Measurements from ENCODE around the gene GPC3. TPM values are rescaled to one million over a fixed set of nuclear protein-coding genes. Genes with fewer than 3 reads are reported as not detected.

Gene GPC3
- total RNA-seq, 1 experiment from 2014 or later, result 0.24 TPM

GRCh38 chrX:133587071-133587470, 398.3 kb downstream of the GPC3 start:
- no TSS peak for BruUV-seq (replicated peaks)

GRCh38 chrX:133586443-133586842, 399.0 kb downstream of the GPC3 start:
- no peak for TF ChIP-seq CTCF (conservative IDR thresholded peaks at IDR 0.05; ENCODE audit: low read depth, low read length)
- no peak for TF ChIP-seq EZH2 (IDR thresholded peaks at IDR 0.05; ENCODE audit: borderline replicate concordance, low read depth, low read length, poor library complexity, severe bottlenecking)

More at GRCh38 chrX:133587071-133587470, 398.3 kb downstream of the GPC3 start:
- H3K9me3 ChIP-seq (ENCODE audit: low read depth, low read length, poor library complexity, severe bottlenecking), result no peaks in the 10 kb centered on the region
- no peaks in the 10 kb centered on the region for H3K27me3 ChIP-seq (replicated peaks; ENCODE audit: insufficient read depth, low read depth, low read length, poor library complexity)
- no peak overlapping the region for H3K27ac ChIP-seq (ENCODE audit: low read depth, low read length, poor library complexity, severe bottlenecking)
- TF ChIP-seq EZH2 (IDR thresholded peaks at IDR 0.05; ENCODE audit: borderline replicate concordance, low read depth, low read length, poor library complexity, severe bottlenecking), result no peak
- no peak for TF ChIP-seq CTCF (conservative IDR thresholded peaks at IDR 0.05; ENCODE audit: low read depth, low read length)
- POLR2A ChIA-PET (ENCODE audit: low non-redundant PET), result no interaction called here
- CTCF ChIA-PET, result interaction anchor here (0.6 kb wide), 1 partner anchor 544 kb away, joined by 5 read pairs; no protein-coding TSS in a partner anchor
- DNase-seq (ENCODE audit: low spot score), result no peak
- intact Hi-C loops (cut with micrococcal nuclease; ENCODE audit: unreplicated experiment), result no loop called here
- H3K4me3 ChIP-seq (ENCODE audit: low read depth, low read length, poor library complexity, severe bottlenecking), result no peak overlapping the region
- H3K36me3 ChIP-seq (ENCODE audit: insufficient read depth, low read length, poor library complexity, severe bottlenecking), result no peaks in the 10 kb centered on the region
- H3K4me1 ChIP-seq (ENCODE audit: insufficient read depth, low read length, poor library complexity, severe bottlenecking), result no peaks in the 10 kb centered on the region

DNA sequence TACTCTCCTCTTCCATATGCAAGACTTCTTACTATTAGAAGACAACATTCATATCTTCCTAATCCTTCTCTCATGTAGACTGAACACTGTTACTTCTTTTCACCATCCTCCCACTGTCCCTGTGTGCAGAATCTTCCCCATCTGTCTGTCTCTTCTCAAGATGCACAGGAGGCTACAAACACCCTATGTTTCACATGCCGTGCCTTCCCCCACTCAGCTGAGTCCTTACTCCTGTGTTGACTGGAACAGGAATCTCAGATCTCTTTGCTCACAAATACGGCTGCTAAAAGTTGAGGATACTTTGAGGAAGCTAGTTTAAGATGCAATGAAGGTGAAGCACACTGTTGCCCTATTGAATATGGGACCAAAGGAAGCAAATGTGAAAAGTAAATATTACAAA, 401.6 kb downstream of the GPC3 start:
- CTCF ChIA-PET, result no interaction called here

More at GRCh38 chrX:133586443-133586842, 399.0 kb downstream of the GPC3 start:
- CTCF ChIA-PET, result interaction anchor here (0.6 kb wide), 1 partner anchor 545 kb away, joined by 5 read pairs; no protein-coding TSS in a partner anchor
- no TSS peak for BruUV-seq (replicated peaks)
- intact Hi-C loops (cut with micrococcal nuclease; ENCODE audit: unreplicated experiment), result no loop called here
- Histone ChIP-seq H3K27ac (ENCODE audit: low read depth, low read length, poor library complexity, severe bottlenecking) (no peak overlapping the region), H3K4me1 (ENCODE audit: insufficient read depth, low read length, poor library complexity, severe bottlenecking) (no peaks in the 10 kb centered on the region), H3K9me3 (ENCODE audit: low read depth, low read length, poor library complexity, severe bottlenecking) (no peaks in the 10 kb centered on the region), H3K27me3 (replicated peaks; ENCODE audit: insufficient read depth, low read depth, low read length, poor library complexity) (no peaks in the 10 kb centered on the region), H3K4me3 (ENCODE audit: low read depth, low read length, poor library complexity, severe bottlenecking) (no peak overlapping the region), H3K36me3 (ENCODE audit: insufficient read depth, low read length, poor library complexity, severe bottlenecking) (no peaks in the 10 kb centered on the region)
- POLR2A ChIA-PET (ENCODE audit: low non-redundant PET), result no interaction called here
- DNase-seq (ENCODE audit: low spot score), result no peak

More for the DNA sequence above, 401.6 kb downstream of the GPC3 start:
- H3K4me1 ChIP-seq (ENCODE audit: insufficient read depth, low read length, poor library complexity, severe bottlenecking), result no peaks in the 10 kb centered on the region
- POLR2A ChIA-PET (ENCODE audit: low non-redundant PET), result no interaction called here
- no peak overlapping the region for H3K4me3 ChIP-seq (ENCODE audit: low read depth, low read length, poor library complexity, severe bottlenecking)
- H3K27me3 ChIP-seq (replicated peaks; ENCODE audit: insufficient read depth, low read depth, low read length, poor library complexity), result no peaks in the 10 kb centered on the region
- no peaks in the 10 kb centered on the region for H3K36me3 ChIP-seq (ENCODE audit: insufficient read depth, low read length, poor library complexity, severe bottlenecking)
- TF ChIP-seq EZH2 (IDR thresholded peaks at IDR 0.05; ENCODE audit: borderline replicate concordance, low read depth, low read length, poor library complexity, severe bottlenecking) (no peak), CTCF (conservative IDR thresholded peaks at IDR 0.05; ENCODE audit: low read depth, low read length) (no peak)
- H3K27ac ChIP-seq (ENCODE audit: low read depth, low read length, poor library complexity, severe bottlenecking), result no peak overlapping the region
- H3K9me3 ChIP-seq (ENCODE audit: low read depth, low read length, poor library complexity, severe bottlenecking), result no peaks in the 10 kb centered on the region
- intact Hi-C loops (cut with micrococcal nuclease; ENCODE audit: unreplicated experiment), result no loop called here
- BruUV-seq (replicated peaks), result no TSS peak
- DNase-seq (ENCODE audit: low spot score), result no peak
